Bronchial epithelial cell (primary cell): ENCODE data around the gene CELF4. TPM values are rescaled to one million over a fixed set of nuclear protein-coding genes. Genes with fewer than 3 reads are reported as not detected.

ENCODE experiments used
- DNase-seq: peaks from one replicate; pipeline ENCODE4 v3.0.0-alpha.2; 2010; ENCODE audit warnings: low read depth
- FAIRE-seq: peaks from 2 replicates; lab custom pipeline; 2011; peaks lifted over from hg19 to GRCh38; lab: Jason Lieb, UNC
- H3K27me3 ChIP-seq: 2 replicates; pipeline ENCODE4 v1.5.1; 2011; ENCODE audit warnings: low read length; ENCODE audit not compliant: control insufficient read depth, insufficient read depth
- H3K36me3 ChIP-seq: 2 replicates; pipeline ENCODE4 v1.5.1; 2011; ENCODE audit warnings: low read length; ENCODE audit not compliant: control insufficient read depth, insufficient read depth
- H3K4me3 ChIP-seq: 2 replicates; pipeline ENCODE4 v1.5.1; 2011; ENCODE audit warnings: mild to moderate bottlenecking, low read depth, low read length, control low read depth
- total RNA-seq: library from RNA; depleted of rRNA; stranded (reverse); fragments of >200 nt; gene quantifications from 2 replicates; pipeline ENCODE4 v1.2.1, GENCODE V29; 2014
- TF ChIP-seq, protein P1 (sequence below): IDR thresholded peaks from 2 replicates; pipeline ENCODE4 v1.5.1; 2011; ENCODE audit warnings: mild to moderate bottlenecking, moderate library complexity, low read length, control low read depth, inconsistent platforms; ENCODE audit not compliant: insufficient read depth, severe bottlenecking

The CELF4 gene
- total RNA-seq, 1 donor from 2014 or later, result not detected

- TF ChIP-seq, protein P1, sequence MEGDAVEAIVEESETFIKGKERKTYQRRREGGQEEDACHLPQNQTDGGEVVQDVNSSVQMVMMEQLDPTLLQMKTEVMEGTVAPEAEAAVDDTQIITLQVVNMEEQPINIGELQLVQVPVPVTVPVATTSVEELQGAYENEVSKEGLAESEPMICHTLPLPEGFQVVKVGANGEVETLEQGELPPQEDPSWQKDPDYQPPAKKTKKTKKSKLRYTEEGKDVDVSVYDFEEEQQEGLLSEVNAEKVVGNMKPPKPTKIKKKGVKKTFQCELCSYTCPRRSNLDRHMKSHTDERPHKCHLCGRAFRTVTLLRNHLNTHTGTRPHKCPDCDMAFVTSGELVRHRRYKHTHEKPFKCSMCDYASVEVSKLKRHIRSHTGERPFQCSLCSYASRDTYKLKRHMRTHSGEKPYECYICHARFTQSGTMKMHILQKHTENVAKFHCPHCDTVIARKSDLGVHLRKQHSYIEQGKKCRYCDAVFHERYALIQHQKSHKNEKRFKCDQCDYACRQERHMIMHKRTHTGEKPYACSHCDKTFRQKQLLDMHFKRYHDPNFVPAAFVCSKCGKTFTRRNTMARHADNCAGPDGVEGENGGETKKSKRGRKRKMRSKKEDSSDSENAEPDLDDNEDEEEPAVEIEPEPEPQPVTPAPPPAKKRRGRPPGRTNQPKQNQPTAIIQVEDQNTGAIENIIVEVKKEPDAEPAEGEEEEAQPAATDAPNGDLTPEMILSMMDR, result no peak
- no peak for FAIRE-seq
Measured at GRCh38 chr18:37313624-37314023, 252.0 kb downstream of the CELF4 start.

DNA sequence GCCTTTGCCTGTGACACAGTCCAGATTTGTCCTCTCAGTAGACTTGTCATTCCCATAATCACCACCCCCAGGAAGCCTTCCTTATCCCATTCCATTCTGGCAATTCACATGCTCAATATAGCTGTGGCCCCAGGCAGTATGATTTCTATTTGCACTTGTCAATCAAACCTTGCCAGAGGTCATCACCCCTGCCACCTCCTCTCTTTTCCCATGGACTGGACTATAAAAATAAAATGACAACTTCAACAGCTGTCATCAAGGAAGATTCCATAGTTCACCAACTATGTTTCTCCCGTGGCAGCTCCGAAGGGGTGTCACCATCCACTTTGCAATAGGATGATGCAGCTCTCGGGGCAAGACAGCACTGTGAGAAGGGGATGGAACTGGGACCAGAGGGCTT, 255.7 kb downstream of the CELF4 start:
- TF ChIP-seq, protein P1, result no peak
- Histone ChIP-seq H3K4me3 (no peak overlapping the region), H3K36me3 (no peaks in the 10 kb centered on the region), H3K27me3 (no peaks in the 10 kb centered on the region)
- FAIRE-seq, result no peak
- no peak for DNase-seq

More at GRCh38 chr18:37313624-37314023, 252.0 kb downstream of the CELF4 start:
- Histone ChIP-seq H3K27me3 (no peaks in the 10 kb centered on the region), H3K4me3 (no peak overlapping the region), H3K36me3 (no peaks in the 10 kb centered on the region)
- no peak for DNase-seq

DNA sequence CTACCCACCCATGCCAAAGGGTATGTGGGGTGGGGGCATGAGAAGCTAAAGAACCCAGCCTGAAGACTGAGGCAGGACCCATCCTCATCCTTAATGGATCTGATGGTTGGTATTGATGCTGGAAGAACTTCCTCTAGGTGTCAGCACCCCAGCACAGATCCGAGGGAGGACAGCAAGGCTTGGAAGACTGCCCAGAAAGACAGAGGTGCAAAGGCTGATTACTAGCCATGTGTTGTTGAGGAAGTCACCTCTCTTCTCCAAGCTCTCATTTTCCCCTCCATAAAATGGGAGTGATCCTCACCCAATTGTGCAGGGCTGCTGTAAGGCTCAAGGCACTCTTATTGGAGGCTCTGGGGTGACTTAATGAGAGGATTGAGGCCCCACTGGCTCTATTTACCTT, 256.5 kb downstream of the CELF4 start:
- Histone ChIP-seq H3K36me3 (no peaks in the 10 kb centered on the region), H3K27me3 (no peaks in the 10 kb centered on the region), H3K4me3 (no peak overlapping the region)
- TF ChIP-seq, protein P1, result no peak
- FAIRE-seq (peak; percentile 52), DNase-seq (peak; percentile 21)

GRCh38 chr18:37307181-37307580, 258.4 kb downstream of the CELF4 start:
- Histone ChIP-seq H3K27me3 (no peaks in the 10 kb centered on the region), H3K4me3 (no peak overlapping the region), H3K36me3 (no peaks in the 10 kb centered on the region)
- DNase-seq, result no peak
- FAIRE-seq, result peak; percentile 18
- TF ChIP-seq, protein P1, result no peak

DNA sequence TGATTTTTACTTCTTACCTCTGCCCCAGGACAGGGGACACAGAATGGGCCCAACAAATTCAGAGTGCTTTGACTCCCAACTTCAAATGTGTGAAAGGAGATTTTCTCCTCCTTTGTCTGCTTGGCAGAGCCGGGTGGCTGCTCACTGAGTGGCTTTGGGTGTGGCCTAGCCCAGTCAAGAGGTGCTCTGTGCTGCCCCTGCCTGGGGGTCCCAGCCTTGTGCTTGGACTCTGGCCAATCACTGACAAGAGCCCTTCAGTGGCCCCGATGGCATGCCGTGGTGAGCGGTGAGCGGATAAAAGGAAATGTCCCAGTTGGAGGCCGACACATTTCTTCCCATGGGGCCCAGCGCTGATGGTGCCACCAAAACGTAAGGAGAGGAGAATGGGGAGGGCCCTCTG, 259.2 kb downstream of the CELF4 start:
- H3K27me3 ChIP-seq, result no peaks in the 10 kb centered on the region
- FAIRE-seq, result no peak

More for the DNA sequence above, 259.2 kb downstream of the CELF4 start:
- no peaks in the 10 kb centered on the region for H3K36me3 ChIP-seq
- TF ChIP-seq, protein P1, result no peak
- no peak overlapping the region for H3K4me3 ChIP-seq
- no peak for DNase-seq
